IPS DF 19.7 (cell line): ENCODE data around the gene NSF.
"Not testable (repeated sequence)": the region's sequence is repeated elsewhere in the genome, so short reads cannot be mapped to it uniquely, and the experiment has no call there.

Experiments used
- DNase-seq: peaks from one replicate; pipeline ENCODE4 v3.0.0-alpha.2; 2013; ENCODE audit warnings: low read depth, low spot score

NSF gene

DNA sequence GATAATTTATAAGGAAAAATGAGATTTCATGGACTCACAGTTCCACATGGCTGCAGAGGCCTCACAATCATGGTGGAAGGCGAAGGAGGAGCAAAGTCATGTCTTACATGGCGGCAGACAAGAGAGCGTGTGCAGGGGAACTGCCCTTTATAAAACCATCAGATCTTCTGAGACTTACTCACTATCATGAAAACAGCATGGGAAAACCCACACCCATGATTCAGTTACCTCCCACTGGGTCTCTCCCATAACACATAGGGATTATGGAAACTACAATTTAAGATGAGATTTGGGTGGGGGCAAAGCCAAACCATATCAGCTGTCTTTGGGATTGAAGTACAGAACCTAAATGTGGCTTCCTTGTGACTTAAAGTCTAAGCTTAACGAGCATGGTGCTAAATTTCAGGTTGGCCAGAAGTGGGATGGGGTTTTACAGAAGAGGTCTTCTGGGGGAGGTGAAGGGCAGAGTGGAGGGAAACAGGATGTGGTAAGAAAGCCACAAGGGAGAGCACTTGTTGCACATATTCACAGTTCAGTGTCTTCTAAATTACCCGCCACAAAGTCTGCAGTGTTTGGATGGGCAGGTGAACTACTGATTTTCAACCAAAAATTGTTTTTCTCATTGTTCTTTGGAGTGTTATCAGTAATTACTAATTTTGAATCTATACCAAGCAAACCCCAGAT is 38.4 kb downstream of the NSF start:
- DNase-seq = not testable (repeated sequence)

DNA sequence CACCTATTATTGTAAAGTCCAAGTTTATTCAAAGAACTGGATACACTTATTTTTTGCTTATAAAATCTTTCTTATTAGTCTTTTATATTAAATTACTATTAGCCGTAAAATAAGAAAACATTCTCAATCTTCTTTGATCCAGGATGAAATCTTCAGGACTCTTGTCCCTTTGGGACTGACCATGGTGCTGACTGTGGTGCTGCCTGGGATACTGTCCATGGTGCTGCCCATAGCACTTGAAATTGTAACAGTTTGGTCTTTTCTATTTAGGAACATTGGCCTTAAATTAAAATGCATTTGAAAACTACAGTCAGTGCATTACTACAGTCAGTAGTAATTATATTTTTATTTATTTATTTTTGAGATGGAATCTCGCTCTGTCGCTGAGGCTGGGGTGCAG is 41.7 kb downstream of the NSF start:
- not testable (repeated sequence) for DNase-seq

DNA sequence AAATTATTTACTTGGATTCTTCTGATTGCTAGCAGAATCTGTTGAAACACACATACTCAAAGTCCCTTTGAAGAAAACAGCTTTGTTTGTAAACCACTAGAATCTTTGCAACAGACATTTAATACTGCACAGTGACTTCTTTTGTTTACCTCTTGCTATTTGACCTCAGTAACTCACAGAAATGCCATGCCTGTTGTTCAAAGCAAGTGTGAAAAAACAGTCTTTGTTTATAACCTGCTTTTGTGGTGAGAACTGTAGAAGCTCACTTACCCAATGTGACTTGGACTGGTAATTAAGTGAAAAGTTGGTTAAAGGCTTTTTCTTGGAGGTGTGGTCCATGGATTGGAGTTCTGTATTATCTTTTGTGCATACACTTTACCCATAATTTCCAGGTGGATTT is 44.4 kb downstream of the NSF start:
- not testable (repeated sequence) for DNase-seq

DNA sequence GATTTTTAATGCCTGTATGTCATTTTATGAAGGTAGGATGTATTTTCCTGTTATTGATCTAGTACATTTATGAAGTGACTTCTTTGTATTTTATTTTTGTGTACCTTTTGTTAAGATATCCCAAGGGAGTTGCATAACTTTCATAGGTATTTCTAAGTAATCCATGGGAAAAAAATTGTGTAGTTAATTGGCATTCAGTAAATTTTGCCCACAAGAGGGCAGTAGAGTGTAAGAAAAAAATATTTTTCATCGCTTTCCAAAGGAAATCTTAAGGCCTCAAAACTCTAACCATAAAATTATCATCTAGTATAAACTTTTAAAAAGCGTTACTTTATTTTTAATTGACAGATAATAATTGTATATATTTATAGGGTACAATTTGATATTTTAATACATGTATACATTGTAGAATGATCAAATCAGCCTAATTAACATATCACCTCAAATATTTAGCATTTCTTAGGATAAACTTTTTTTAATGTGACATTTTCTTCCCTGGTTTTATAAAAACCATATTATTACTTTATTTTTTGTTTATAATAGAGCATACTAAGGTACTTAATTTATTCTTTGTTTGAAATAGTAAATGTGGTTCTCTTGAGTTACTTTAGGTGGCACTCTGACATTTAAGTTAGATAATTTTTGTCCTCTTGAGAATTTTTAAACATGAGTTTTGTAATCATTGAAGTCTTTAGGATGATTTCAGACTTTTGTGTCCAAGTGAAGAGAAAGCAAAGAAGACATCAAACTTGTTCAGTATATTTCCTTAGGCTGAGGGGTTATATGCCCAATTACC is 51.6 kb downstream of the NSF start:
- not testable (repeated sequence) for DNase-seq

DNA sequence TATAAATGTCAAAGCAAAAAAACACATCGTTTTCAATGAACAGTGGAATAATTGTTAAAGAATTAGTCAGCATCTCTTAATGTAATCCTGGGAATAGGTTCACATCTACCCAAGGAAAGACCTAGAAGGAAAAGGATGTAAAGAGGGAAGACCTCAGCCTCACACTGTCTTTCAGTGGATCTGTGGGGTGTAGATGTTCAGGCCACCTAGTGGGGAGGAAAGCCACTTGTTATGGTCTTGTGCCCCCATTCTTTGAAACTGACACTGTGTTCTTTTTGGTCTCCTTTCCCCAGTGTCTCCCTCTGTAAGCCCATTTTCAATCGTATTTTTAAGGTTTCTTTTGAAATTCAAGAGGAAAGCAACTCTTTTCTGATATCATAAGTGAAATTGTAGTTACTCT is 56.8 kb downstream of the NSF start:
- DNase-seq = not testable (repeated sequence)

DNA sequence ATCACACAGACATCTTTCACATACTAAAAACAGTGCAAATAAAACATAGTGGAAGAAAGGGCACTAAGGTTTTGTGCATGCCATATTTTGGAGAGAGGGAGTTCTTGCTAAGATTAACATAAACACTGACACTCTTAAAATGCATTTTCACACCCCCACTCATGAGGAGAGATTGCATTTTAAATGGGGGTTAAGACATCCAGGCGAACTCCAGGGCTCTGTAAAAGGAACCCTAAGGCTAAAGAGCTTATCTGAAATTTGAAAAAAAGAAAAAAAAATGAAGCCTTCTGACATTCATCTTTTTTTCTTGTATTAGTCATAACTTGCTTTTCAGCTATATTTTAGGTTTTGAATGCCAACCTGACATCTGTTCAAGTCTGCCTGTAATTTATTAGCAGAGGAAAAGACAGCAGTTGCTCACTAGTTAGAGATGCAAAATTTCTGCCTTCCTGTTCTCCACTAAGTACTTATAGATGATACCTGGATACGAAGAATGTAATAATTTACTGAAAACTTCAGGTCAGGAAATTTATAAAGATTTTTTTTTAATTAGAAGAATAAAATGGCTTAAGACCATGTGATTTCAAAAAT is 57.3 kb downstream of the NSF start:
- DNase-seq = not testable (repeated sequence)

DNA sequence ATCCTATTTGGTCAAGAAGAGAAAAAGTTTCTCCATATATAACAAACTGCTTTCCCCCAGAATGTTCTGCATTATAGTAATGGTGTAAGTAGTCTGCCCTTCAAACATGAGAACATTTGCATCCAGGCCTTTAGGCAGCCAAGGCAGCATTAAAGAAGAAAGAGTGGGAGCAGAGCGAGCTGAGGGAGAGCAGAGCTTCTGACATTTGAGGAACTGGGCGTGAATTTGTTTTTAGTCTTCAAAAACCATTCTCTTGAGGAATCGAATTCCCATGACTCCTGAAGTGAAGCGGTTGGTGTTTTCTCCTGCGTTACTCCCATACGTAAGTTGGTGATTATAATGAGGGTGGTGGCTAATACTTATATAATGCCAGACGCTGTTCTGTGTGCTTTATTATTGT is 58.8 kb downstream of the NSF start:
- not testable (repeated sequence) for DNase-seq

DNA sequence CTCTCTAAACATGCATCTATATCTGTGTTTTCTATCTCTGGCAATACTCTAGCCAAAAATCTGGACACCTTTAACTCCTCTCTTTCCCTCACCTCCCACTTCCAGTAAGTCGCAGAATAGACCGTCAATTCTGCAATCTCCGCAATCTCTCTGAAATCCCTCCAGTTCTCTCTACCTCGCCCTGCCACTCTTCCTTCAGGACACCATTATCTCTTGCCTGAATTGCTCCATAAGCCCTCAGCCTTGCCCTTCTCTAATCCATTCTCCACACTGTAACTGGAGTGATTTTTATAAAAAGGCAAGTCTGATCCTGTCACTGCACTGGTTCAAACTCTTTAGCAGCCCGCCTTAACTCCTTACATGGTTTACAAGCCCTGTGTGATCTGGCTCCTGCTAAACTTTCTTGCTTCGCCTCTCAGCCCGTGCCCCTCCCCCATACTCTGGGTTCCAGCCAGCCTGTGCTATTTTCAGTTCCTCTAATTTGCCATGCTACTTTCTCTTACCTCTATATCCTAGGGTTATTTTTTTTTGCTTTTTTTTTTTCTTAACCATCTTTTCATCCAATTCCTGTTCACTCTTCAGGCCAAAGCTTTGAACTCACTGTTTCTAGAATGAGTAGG is 61.7 kb downstream of the NSF start:
- not testable (repeated sequence) for DNase-seq

DNA sequence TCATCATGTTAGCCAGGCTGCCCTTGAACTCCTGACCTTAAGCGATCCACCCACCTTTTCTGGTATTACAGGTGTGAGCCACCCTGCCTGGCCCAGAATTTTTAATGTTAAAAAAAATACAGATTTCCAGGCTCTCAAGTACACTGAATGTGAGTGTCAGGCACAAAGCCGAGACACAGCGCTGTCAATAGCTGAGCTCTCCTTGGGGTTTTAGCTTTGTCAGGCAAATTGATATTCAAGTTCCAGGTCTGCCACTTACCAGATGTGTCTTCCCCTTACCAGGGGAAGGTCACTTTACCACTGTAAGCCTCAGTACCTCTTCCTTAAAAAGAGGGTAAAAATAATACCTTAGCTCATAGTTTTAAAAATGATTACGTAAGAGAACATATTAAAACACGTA is 67.8 kb downstream of the NSF start:
- DNase-seq = not testable (repeated sequence)

DNA sequence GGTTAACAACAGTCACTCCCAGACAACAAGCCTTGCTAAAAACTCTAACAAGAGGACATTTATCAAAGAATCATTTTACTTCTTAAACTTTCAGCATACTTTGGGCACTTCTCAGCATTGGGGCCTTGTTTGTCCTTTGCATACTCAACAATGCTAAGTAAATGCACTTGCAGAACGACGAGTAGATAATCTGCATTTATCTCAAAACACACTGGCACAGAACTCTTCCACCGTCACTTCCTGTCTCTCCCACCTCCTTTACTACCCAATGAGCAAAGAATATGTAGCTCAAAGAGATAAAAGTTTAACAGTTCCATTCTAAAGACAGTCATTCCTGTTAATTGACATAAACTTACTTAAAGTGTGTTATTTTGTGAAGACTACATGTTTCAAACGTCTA is 69.2 kb downstream of the NSF start:
- not testable (repeated sequence) for DNase-seq

DNA sequence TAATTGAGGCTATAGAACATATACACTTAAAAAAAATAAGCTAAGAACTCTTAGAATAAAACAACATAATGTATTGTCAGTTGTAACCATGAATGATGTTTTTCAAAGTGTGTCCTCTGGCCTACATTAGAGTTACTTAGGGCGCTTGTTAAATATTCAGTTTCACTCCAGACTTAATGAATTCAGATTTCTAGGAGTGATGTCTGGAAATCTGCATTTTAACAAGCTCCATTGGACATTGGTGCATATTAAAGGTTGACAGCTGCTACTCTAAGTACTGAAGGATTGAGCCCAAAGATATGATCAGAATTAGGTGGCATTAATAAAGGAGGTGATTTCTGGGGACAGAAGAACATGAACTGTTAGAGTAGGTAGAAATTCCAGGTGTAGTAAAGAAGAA is 72.7 kb downstream of the NSF start:
- not testable (repeated sequence) for DNase-seq

DNA sequence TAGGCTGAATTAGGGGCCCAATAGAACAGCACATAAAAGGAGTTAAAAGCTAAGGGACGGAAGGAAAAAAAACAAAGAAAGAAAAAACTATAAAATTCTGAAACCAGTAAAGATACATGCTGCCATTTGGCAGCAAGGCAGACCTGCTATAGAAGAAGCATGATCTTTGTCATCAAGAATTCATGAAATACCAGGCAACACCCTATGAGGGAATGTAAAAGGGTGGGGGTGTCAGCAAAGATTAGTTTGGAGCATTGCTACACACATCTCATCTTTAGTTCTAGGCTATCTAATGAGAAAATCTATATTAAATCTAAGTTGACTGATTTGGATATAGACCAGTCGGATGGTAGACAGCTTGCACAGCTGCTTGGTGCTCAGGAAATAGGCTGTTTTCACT is 73.1 kb downstream of the NSF start:
- not testable (repeated sequence) for DNase-seq

DNA sequence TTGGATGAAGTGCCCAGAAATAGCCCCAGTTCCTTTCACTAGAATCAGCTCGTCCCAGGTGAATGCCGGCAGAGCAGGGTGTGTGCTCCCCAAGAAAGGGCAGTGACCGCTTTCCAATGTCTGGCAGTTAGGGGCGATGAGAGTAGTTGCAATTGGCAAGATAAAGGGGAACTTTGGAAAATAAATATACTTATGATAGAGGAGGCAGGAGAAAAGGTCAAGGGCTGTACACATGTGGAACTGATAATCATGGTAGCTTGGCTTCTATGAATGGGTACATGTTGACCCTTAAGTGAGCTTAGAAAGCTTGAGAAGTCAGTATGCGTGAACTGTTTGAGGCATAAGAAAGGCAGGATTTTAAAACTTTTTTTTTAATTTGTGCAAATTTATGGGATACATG is 75.5 kb downstream of the NSF start:
- not testable (repeated sequence) for DNase-seq

DNA sequence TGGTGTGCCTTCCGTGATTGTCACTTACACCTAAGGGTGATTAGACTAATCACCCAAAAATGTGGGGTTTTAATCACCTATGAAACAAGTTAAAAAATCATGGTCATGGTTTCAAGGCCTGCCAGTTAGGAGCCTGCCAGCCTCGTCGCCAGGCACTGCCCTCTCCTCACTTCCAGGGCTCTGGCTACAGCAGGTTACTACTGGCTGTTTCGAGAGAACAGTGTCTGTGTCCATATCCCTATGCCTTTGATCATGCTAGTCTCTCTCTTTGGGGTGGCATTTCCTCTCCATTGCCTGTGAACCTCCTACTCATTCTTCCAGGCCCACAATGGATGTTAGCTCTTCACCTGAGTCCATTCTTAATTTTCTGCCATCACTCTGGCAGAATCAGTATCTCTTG is 80.3 kb downstream of the NSF start:
- not testable (repeated sequence) for DNase-seq

DNA sequence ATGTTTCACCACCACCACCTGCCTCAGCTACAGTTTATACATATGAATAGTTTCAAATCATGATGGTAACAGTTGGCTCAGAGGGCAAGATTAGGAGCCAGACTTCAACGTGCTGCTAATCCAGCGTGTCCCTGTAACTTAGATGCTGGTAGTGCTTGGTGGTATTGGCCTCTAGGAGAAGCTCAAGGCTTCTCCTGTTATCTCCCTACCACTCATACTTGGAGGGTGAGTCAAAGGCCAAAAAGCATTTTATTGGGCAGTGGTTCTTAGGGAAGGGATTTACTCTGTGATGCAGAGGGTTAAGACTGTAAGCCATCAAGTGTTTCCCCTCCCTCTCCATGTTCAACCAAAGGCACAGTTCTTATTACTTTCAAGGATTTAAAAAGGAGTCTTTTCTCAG is 82.3 kb downstream of the NSF start:
- DNase-seq = not testable (repeated sequence)

DNA sequence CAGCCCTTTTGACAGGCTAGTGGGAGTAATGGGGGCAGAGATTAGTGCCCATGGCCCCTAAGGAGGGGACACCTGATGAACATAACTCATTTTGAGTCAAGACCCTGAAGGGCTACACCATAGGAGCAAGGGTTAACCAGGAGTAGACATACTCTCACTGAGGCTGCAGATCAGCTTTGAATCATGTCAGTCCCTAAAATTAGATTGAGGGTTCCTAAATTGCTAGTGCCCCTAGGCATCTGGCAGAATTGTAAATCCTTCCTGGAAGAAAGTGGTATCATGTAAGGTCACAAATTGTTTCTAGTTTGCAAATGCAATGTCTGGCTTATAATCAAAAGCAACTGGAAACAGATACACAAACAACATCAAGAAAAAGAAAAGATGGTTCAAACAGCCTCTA is 87.3 kb downstream of the NSF start:
- DNase-seq = not testable (repeated sequence)

DNA sequence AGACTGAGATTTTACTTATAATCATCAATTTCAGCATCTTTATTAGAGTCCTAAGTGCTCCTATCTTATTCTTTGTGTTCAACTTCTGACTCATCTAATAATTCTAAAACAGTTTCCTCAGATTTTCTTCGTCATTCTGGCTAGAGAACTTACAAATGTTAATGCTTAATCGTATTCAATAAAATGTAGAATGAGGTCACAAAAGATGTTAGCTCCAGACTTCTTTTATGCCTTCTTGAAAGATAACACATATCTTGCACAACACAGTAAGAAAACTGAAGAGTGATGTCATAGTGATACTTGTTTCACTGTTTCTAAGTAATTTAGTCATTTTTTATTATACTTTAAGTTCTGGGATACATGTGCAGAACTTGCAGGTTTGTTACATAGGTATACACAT is 93.2 kb downstream of the NSF start:
- not testable (repeated sequence) for DNase-seq

DNA sequence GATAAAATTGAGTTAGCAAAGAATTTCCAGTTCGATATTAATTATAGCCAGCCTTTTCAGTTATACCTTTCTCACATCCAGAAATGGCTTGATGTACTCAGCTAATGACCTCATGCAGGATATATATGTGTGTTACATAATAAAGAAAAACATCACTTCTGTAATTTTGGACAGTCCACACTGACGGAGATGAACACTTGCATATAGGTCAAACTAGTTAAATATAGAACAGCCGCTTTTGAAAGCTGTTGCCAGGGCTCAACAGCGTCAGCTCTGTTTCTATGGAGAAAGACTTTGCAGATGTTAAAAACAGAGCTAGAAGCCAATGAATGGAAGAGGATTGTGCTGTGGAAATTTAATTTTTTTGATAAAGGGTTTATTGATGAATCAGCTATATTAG is 94.8 kb downstream of the NSF start:
- not testable (repeated sequence) for DNase-seq

DNA sequence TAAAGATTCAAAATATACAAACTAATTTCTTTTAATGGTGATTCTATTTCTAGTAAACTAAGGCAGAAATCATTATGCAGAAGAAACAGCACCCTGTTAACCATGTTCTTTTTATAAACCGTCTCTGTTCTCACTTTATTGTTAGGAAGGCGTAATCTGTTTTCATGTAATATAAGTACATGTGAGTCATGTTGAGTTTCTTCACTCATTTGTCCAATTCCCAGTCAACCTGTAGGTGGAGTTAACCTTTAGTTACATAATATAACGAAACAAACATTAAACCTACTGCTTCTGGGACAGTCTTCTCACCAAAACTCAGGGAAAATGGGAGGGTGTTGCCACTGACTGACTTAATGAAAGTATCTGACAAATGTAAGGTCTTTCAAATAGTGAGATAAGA is 101.7 kb downstream of the NSF start:
- not testable (repeated sequence) for DNase-seq

DNA sequence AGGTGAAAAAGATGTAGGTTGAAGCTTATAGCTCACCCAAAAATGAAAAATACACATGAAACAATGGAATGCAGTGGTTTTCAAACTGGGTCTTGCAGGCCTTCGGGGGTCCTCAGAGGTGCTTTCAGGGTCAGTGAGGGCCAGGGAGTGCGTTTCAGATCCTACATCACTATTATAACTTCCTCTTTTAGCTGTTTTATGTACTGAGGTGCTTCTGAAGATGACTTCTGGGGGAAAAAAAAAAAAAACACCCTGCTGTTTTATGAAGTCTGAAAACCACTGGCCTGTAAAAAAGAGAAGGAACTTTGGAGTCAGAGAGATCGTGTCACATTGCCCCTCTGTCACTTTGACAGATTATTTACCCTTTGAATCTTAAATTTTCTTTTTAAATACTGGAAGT is 102.8 kb downstream of the NSF start:
- DNase-seq = not testable (repeated sequence)

DNA sequence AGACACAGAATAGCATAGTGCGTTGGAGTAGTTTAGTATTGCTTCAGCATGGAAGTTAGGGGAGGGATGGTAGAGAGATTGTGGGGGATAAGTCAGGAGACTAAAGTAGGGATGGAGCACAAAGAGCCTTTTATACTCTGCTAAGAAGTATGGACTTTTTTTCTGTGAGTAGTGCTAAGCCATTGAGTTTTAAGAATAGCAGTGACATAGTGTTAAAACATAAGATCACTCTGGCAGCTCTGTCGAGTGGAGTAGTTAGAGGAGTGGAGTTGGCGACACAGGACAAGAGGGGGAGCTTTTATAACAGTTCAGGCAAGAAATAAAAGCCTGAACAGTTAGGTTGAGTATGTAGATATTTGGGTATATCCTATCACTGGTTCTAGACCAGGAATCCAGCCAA is 106.1 kb downstream of the NSF start:
- not testable (repeated sequence) for DNase-seq

DNA sequence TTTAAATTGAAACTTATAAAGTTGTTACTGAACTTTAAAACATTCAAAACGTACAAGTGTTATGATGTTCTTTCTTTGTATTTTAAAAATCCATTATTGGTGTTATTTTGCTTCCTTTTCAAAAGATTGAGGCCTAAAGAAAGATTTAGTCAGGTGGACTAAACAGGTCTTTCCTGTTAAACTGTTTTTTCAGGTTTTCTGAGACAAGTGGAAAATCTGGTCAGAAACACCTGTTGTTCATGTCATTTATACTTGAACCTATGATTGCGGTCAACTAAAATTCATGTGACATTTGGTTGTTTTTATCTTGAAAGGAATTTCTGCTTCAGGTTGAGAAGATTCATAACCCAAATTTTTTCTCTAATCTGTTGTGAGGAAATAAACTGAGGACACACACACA is 108.5 kb downstream of the NSF start:
- DNase-seq = not testable (repeated sequence)
